NCI-H460 (cell line): Measurements from ENCODE around the gene RNF212. TPM values are rescaled to one million over a fixed set of nuclear protein-coding genes. Genes with fewer than 3 reads are reported as not detected.
"Not testable (repeated sequence)": the region's sequence is repeated elsewhere in the genome, so short reads cannot be mapped to it uniquely, and the experiment has no call there.

ENCODE experiments used
- DNase-seq: peaks from one replicate; pipeline ENCODE4 v3.0.0-alpha.2; 2016; ENCODE audit warnings: low read depth; ENCODE audit errors: extremely low read depth
- polyA plus RNA-seq: library from polyadenylated mRNA; depleted of rRNA; stranded (reverse); fragments of >200 nt; gene quantifications from 2 replicates; pipeline ENCODE4 v1.2.3, GENCODE V29; 2014; cell fraction: nucleus; rRNA removed
- total RNA-seq: library from RNA; depleted of rRNA; stranded (reverse); fragments of >200 nt; shearing (Covaris generic); gene quantifications from 2 replicates; pipeline ENCODE4 v1.2.3, GENCODE V29; 2014; rRNA removed

The RNF212 gene
- 9.9 and 13.3 TPM in 2 replicates for total RNA-seq
- 2.4 and 16.1 TPM in 2 replicates for polyA plus RNA-seq

GRCh38 chr4:1113311-1114009 is at the start of gene RNF212:
Gene RNF212 (minus strand): TSS chr4:1113564. CDS start chr4:1113464, 100 bp downstream.
- no peak for DNase-seq

- DNase-seq = no peak
Measured at GRCh38 chr4:1160351-1160750, 47.0 kb upstream of the RNF212 start.

GRCh38 chr4:1156069-1156468 is 42.7 kb upstream of the RNF212 start:
- no peak for DNase-seq

GRCh38 chr4:1155314-1155713 is 42.0 kb upstream of the RNF212 start:
- no peak for DNase-seq

DNA sequence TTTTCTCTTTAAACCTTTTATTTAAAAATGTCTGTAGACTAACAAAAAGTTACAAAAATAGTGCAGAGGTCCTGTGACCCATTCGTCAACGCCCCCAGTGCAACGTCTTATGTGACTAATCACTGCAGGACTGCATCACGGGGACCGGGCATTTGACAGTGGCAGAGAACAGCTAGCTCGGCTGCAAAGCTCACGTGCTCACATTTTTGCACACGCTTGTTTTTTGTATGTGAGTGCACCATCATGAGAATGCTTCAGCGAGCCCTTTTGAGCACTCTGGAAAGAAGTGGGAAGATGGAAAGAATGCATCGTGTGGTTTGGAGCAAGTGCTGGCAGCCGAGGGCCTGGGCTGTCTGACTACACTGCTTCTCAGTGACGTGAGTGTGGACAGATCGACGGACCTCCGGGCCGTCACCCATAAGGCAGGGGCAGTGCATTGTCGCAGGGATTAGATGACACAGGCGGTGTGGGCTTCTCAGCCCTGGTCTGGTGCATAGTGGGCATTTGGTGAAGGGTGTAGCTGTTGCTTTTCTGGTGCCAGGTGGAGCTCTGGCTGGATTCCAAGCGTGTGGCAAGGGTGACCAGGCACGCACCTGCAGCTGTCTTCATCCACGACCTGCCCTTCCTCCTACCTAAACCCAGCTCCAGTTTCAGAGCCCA is 41.3 kb upstream of the RNF212 start:
- no peak for DNase-seq

DNA sequence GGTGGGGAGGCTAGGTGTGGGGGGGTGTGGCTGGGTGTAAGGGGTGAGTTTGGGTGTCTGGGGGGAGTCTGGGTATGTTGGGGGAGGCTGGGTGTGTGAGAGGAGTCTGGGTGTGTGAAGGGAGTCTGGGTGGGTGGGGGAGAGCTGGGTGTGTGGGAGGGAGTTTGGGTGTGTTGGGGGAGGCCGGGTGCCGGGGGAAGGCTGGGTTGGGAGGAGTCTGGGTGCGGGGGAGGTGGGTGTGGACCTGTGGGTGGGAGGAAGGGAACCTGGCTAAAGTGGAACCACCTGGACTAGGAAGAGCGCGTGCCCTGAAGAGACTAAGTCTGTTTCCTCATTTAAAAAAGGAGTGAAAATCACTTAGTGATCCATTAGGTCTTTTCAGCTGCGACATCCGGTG is 40.8 kb upstream of the RNF212 start:
- DNase-seq = no peak

DNA sequence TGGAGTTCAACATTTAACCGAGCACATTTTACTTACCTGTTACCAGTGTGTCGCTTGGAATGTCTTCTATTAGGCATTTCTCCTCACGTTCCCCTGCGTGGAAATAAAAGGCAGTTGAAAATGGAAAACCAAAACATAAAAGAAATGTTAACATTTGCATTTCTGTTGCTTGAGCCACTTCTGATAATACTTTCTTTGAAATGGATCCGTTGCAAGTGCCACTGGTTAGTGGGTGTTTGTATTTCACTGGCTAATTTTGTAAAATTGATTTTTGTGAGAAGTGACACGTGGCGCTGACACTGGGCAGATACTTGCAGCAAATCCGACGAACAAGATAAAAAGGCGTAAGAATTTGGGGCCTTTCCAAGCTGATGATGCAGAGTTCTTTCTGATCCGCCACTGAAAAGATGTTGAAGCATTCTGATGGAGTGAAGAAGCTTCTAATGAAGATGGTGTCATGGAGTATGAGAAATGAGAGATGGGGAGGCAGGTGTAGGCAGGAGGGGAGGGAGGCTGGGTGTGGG is 40.3 kb upstream of the RNF212 start:
- no peak for DNase-seq

DNA sequence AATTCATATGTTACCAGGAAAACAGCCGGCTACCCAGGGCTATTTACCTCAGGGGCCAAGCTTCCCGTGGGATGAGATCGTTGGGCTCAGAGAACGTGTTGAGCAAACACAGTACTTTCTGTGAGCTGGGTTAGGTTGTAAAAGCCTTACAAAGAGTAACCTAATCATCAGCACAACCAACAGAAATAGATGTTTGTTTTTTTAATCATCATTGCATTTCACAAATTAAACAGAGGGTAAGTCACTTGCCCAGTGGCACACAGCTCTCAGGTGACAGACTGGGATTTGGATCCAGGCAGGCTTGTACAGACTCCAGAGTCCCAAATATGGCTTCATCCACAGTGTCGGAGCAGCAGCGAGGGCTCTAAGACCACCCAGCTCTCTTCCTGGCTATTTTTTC is 38.9 kb upstream of the RNF212 start:
- no peak for DNase-seq

DNA sequence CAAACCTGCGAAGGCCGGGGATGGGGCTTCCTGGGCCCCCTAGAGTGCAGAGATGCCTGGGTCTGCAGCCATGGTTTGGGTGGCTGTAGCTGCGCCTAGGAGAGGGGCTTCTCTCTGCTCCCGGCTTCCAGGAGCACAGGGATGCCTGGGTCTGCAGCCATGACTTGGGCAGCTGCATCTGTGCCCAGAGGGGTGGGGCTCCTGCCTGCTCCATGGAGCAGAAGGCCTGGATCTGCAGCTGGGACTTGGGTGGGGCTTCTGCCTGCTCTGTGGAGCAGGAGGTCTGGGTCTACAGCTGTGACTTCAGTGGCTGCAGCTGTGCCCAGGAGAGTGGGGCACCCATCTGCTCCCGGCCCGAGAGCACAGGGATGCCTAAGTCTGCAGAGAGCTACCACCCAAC is 38.2 kb upstream of the RNF212 start:
- DNase-seq = no peak

- DNase-seq = no peak
Measured at GRCh38 chr4:1150875-1151274, 37.5 kb upstream of the RNF212 start.

- DNase-seq = no peak
Measured at GRCh38 chr4:1139860-1140259, 26.5 kb upstream of the RNF212 start.

DNA sequence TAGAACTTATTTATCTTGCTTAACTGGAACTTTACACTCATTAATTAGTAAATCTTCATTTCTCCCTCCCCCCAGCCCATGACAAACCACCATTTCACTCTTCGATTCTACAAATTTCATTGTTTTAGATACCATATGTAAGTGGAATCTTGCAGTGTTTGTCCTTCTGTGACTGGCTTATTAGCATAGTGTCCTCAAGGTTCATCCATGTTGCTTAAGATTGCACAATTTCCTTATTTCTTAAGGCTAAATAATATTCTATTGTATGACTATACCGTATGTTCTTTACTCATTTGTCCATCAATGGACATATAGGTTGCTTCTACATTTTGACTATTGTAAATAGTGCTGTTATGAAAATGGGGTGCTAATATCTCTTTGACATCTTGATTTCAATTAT is 24.5 kb upstream of the RNF212 start:
- no peak for DNase-seq

- no peak for DNase-seq
Measured at GRCh38 chr4:1137063-1137776, 23.9 kb upstream of the RNF212 start.

DNA sequence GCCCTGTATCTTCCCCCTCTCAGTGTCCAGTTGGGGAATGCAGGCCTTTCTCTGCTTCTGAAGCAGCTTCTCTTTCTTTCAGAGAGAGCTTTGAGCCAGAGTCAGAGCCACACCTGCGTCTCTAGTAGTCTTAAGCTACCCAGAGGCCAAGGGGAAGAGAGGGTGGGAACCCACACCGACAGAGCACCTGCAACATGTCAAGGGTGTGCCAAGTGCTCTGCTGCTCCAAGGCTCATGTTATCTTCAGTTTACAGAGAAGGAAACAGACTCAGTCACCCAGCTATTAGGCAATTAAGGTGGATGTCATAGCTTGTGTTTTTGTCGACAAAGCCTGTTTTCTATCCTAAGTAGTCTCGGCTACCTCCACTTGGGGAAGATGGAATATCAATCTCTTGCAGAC is 22.7 kb upstream of the RNF212 start:
- DNase-seq = no peak

GRCh38 chr4:1133033-1133432 is 19.7 kb upstream of the RNF212 start:
- no peak for DNase-seq

GRCh38 chr4:1130316-1131186 is 17.2 kb upstream of the RNF212 start:
- DNase-seq = peak; percentile 69

- no peak for DNase-seq
Measured at GRCh38 chr4:1126506-1126905, 13.1 kb upstream of the RNF212 start.

- DNase-seq = not testable (repeated sequence)
Measured at GRCh38 chr4:1125466-1125865, 12.1 kb upstream of the RNF212 start.

- DNase-seq = no peak
Measured at GRCh38 chr4:1124818-1125217, 11.5 kb upstream of the RNF212 start.

- no peak for DNase-seq
Measured at GRCh38 chr4:1122505-1122904, 9.1 kb upstream of the RNF212 start.
